Naive B cell (primary cell): ENCODE data around the gene FOLR3. TPM values are rescaled to one million over a fixed set of nuclear protein-coding genes. Genes with fewer than 3 reads are reported as not detected.
"Not testable (repeated sequence)": the region's sequence is repeated elsewhere in the genome, so short reads cannot be mapped to it uniquely, and the experiment has no call there.

Source experiments
- ATAC-seq, 2 donors: fragments of 150-1000 bp; cut with Tn5 transposase; 2 replicates each; pipeline ENCODE4 v1.10.0; 2021; ENCODE audit warnings: low read depth in 2 of 2, mild to moderate bottlenecking in 2 of 2, moderate library complexity in 2 of 2
- DNase-seq: peaks from one replicate; pipeline ENCODE4 v3.0.0; 2022
- H3K27ac Mint-ChIP-seq, 6 donors: one replicate each; pipeline ENCODE4 v1.8.0; 2020 to 2022; ENCODE audit warnings: mild to moderate bottlenecking in 6 of 6, mixed read lengths in 6 of 6, moderate library complexity in 5 of 6, inconsistent platforms in 2 of 6
- H3K27me3 Mint-ChIP-seq, 3 donors: one replicate each; pipeline ENCODE4 v1.8.0; 2021 to 2022; ENCODE audit warnings: mixed read lengths in 3 of 3, mild to moderate bottlenecking in 1 of 3
- H3K36me3 Mint-ChIP-seq, 2 donors: one replicate each; pipeline ENCODE4 v1.8.0; 2020 to 2022; ENCODE audit warnings: mixed read lengths in 2 of 2, inconsistent platforms in 1 of 2, mild to moderate bottlenecking in 1 of 2
- H3K4me1 Mint-ChIP-seq, 3 donors: one replicate each; pipeline ENCODE4 v1.8.0; 2020 to 2022; ENCODE audit warnings: mixed read lengths in 3 of 3, inconsistent platforms in 1 of 3, mild to moderate bottlenecking in 1 of 3, moderate library complexity in 1 of 3
- H3K4me3 Mint-ChIP-seq, 8 donors: one replicate each; pipeline ENCODE4 v1.8.0; 2020 to 2022; ENCODE audit warnings: mild to moderate bottlenecking in 8 of 8, mixed read lengths in 8 of 8, moderate library complexity in 8 of 8, inconsistent platforms in 2 of 8
- H3K9me3 Mint-ChIP-seq, 7 donors: one replicate each; pipeline ENCODE4 v1.8.0; 2020 to 2022; ENCODE audit warnings: mixed read lengths in 7 of 7, mild to moderate bottlenecking in 5 of 7, inconsistent platforms in 2 of 7, moderate library complexity in 1 of 7
- polyA plus RNA-seq, 6 donors: library from polyadenylated mRNA; unstranded; fragments of 300-500 nt; fragmentation: Illumina TruSeq; gene quantifications; one replicate each; pipeline ENCODE4 v1.2.3, GENCODE V29; 2021; ENCODE audit warnings: low read depth in 6 of 6

Gene FOLR3
- polyA plus RNA-seq, 6 donors from 2014 or later: 0.51 to 0.75 TPM; not detected in 4

- Mint-ChIP-seq H3K4me1 (no peaks in the 10 kb centered on the region), H3K27ac (no peak overlapping the region), H3K36me3 (no peaks in the 10 kb centered on the region), H3K4me3 (no peak overlapping the region), H3K9me3 (no peaks in the 10 kb centered on the region), H3K27me3 (peaks cover 5 to 30% (median 23%) of the 10 kb centered on the region in 3 donors)
- DNase-seq: no peak
- no peak for ATAC-seq
Measured at GRCh38 chr11:72154816-72155215, 19.3 kb downstream of the FOLR3 start.

- H3K4me1 Mint-ChIP-seq: no peaks in the 10 kb centered on the region
- no peak overlapping the region for H3K4me3 Mint-ChIP-seq
- H3K27me3 Mint-ChIP-seq: peaks cover 12 to 32% (median 25%) of the 10 kb centered on the region in 3 donors
- ATAC-seq (no peak), DNase-seq (no peak)
- no peaks in the 10 kb centered on the region for H3K36me3 Mint-ChIP-seq
- no peaks in the 10 kb centered on the region for H3K9me3 Mint-ChIP-seq
- H3K27ac Mint-ChIP-seq: no peak overlapping the region
Measured at GRCh38 chr11:72155751-72156150, 20.2 kb downstream of the FOLR3 start.

- H3K36me3 Mint-ChIP-seq: no peaks in the 10 kb centered on the region
- DNase-seq (no peak), ATAC-seq (no peak)
- no peak overlapping the region for H3K4me3 Mint-ChIP-seq
- H3K9me3 Mint-ChIP-seq: no peaks in the 10 kb centered on the region
- peaks cover 16 to 43% (median 35%) of the 10 kb centered on the region in 3 donors for H3K27me3 Mint-ChIP-seq
- no peak overlapping the region for H3K27ac Mint-ChIP-seq
- no peaks in the 10 kb centered on the region for H3K4me1 Mint-ChIP-seq
Measured at GRCh38 chr11:72157131-72157530, 21.6 kb downstream of the FOLR3 start.

- H3K9me3 Mint-ChIP-seq: no peaks in the 10 kb centered on the region
- DNase-seq: no peak
- no peaks in the 10 kb centered on the region for H3K4me1 Mint-ChIP-seq
- H3K36me3 Mint-ChIP-seq: no peaks in the 10 kb centered on the region
- H3K4me3 Mint-ChIP-seq: no peak overlapping the region
- no peak for ATAC-seq
- H3K27ac Mint-ChIP-seq: peak overlapping the region in 1 of 6 donors; percentile 32
- H3K27me3 Mint-ChIP-seq: peaks cover 18 to 36% (median 30%) of the 10 kb centered on the region in 3 donors
Measured at GRCh38 chr11:72160319-72160718, 24.8 kb downstream of the FOLR3 start.

- H3K27me3 Mint-ChIP-seq: peaks cover 25 to 36% (median 30%) of the 10 kb centered on the region in 3 donors
- no peak overlapping the region for H3K4me3 Mint-ChIP-seq
- H3K36me3 Mint-ChIP-seq: no peaks in the 10 kb centered on the region
- no peaks in the 10 kb centered on the region for H3K9me3 Mint-ChIP-seq
- DNase-seq (no peak), ATAC-seq (no peak)
- no peak overlapping the region for H3K27ac Mint-ChIP-seq
- H3K4me1 Mint-ChIP-seq: no peaks in the 10 kb centered on the region
Measured at GRCh38 chr11:72162891-72163492, 27.5 kb downstream of the FOLR3 start.

- DNase-seq, H3K9me3 Mint-ChIP-seq, H3K36me3 Mint-ChIP-seq, ATAC-seq, H3K4me3 Mint-ChIP-seq, H3K27ac Mint-ChIP-seq, H3K4me1 Mint-ChIP-seq: not testable (repeated sequence)
- H3K27me3 Mint-ChIP-seq: peaks cover 25 to 37% (median 25%) of the 10 kb centered on the region in 3 donors
Measured at GRCh38 chr11:72164187-72164586, 28.7 kb downstream of the FOLR3 start.

GRCh38 chr11:72169046-72169555, 33.6 kb downstream of the FOLR3 start:
- H3K4me3 Mint-ChIP-seq, H3K27ac Mint-ChIP-seq, ATAC-seq, H3K36me3 Mint-ChIP-seq, DNase-seq, H3K4me1 Mint-ChIP-seq, H3K9me3 Mint-ChIP-seq: not testable (repeated sequence)
- H3K27me3 Mint-ChIP-seq: peaks cover 8 to 21% (median 19%) of the 10 kb centered on the region in 3 donors

- H3K36me3 Mint-ChIP-seq, DNase-seq, H3K4me1 Mint-ChIP-seq, ATAC-seq, H3K27ac Mint-ChIP-seq, H3K9me3 Mint-ChIP-seq: not testable (repeated sequence)
- Mint-ChIP-seq H3K4me3 (peak overlapping the region in 1 of 8 donors; percentile 29), H3K27me3 (peaks cover 8 to 21% (median 19%) of the 10 kb centered on the region in 3 donors)
Measured at GRCh38 chr11:72169754-72170153, 34.2 kb downstream of the FOLR3 start.

GRCh38 chr11:72172043-72172442, 36.5 kb downstream of the FOLR3 start:
- not testable (repeated sequence) for H3K4me1 Mint-ChIP-seq, H3K36me3 Mint-ChIP-seq, H3K4me3 Mint-ChIP-seq, DNase-seq, H3K9me3 Mint-ChIP-seq, H3K27ac Mint-ChIP-seq, ATAC-seq
- H3K27me3 Mint-ChIP-seq: peaks cover 0 to 27% (median 21%) of the 10 kb centered on the region in 3 donors

GRCh38 chr11:72173291-72173690, 37.8 kb downstream of the FOLR3 start:
- no peaks in the 10 kb centered on the region for H3K9me3 Mint-ChIP-seq
- no peak overlapping the region for H3K4me3 Mint-ChIP-seq
- no peaks in the 10 kb centered on the region for H3K4me1 Mint-ChIP-seq
- H3K27me3 Mint-ChIP-seq: peaks cover 0 to 30% (median 29%) of the 10 kb centered on the region in 3 donors
- ATAC-seq (no peak), DNase-seq (no peak)
- H3K27ac Mint-ChIP-seq: no peak overlapping the region
- no peaks in the 10 kb centered on the region for H3K36me3 Mint-ChIP-seq

- H3K4me1 Mint-ChIP-seq: no peaks in the 10 kb centered on the region
- H3K4me3 Mint-ChIP-seq: no peak overlapping the region
- H3K27me3 Mint-ChIP-seq: peaks cover 0 to 28% (median 25%) of the 10 kb centered on the region in 3 donors
- ATAC-seq: no peak
- H3K9me3 Mint-ChIP-seq: no peaks in the 10 kb centered on the region
- H3K36me3 Mint-ChIP-seq: no peaks in the 10 kb centered on the region
- no peak for DNase-seq
- H3K27ac Mint-ChIP-seq: no peak overlapping the region
Measured at GRCh38 chr11:72174302-72175070, 39.0 kb downstream of the FOLR3 start.

GRCh38 chr11:72177656-72178055, 42.1 kb downstream of the FOLR3 start:
- DNase-seq (no peak), ATAC-seq (no peak)
- no peak overlapping the region for H3K27ac Mint-ChIP-seq
- no peaks in the 10 kb centered on the region for H3K36me3 Mint-ChIP-seq
- no peak overlapping the region for H3K4me3 Mint-ChIP-seq
- no peaks in the 10 kb centered on the region for H3K4me1 Mint-ChIP-seq
- peaks cover 4 to 38% (median 34%) of the 10 kb centered on the region in 3 donors for H3K27me3 Mint-ChIP-seq
- H3K9me3 Mint-ChIP-seq: peaks cover 0 to 2% (median 0%) of the 10 kb centered on the region in 7 donors

- no peak for ATAC-seq
- H3K36me3 Mint-ChIP-seq: no peaks in the 10 kb centered on the region
- no peak for DNase-seq
- H3K27ac Mint-ChIP-seq: no peak overlapping the region
- H3K4me3 Mint-ChIP-seq: no peak overlapping the region
- H3K4me1 Mint-ChIP-seq: peaks cover 3 to 7% (median 5%) of the 10 kb centered on the region in 3 donors
- peaks cover 9 to 37% (median 27%) of the 10 kb centered on the region in 3 donors for H3K27me3 Mint-ChIP-seq
- peaks cover 0 to 2% (median 0%) of the 10 kb centered on the region in 7 donors for H3K9me3 Mint-ChIP-seq
Measured at GRCh38 chr11:72179049-72179803, 43.7 kb downstream of the FOLR3 start.
